Measurements from ENCODE around the gene ADCY7. TPM values are rescaled to one million over a fixed set of nuclear protein-coding genes. Genes with fewer than 3 reads are reported as not detected.
A peak's percentile ranks its signal among the peaks of the same experiment; 100 is the strongest.

ADCY7 gene
- total and polyA plus RNA-seq, 2 experiments from 2014 or later, result 3.9 to 4.4 TPM

- no peak for DNase-seq (ENCODE audit: low spot score)
- Histone ChIP-seq H3K4me2 (no peak overlapping the region), H3K36me3 (replicated peaks; ENCODE audit: insufficient read depth, low read depth) (no peaks in the 10 kb centered on the region), H3K9me3 (ENCODE audit: low read depth) (no peaks in the 10 kb centered on the region), H3K79me2 (no peaks in the 10 kb centered on the region), H3K27ac (no peak overlapping the region), H3K4me1 (ENCODE audit: insufficient read depth) (no peaks in the 10 kb centered on the region), H3K27me3 (no peaks in the 10 kb centered on the region), H2AFZ (no peak overlapping the region), H3K9me2 (replicated peaks; ENCODE audit: insufficient read depth) (no peaks in the 10 kb centered on the region), H3K4me3 (no peak overlapping the region), H4K20me1 (ENCODE audit: insufficient read depth, poor library complexity, severe bottlenecking) (no peaks in the 10 kb centered on the region)
- no peak for TF ChIP-seq EZH2 (IDR thresholded peaks at IDR 0.05; ENCODE audit: borderline replicate concordance)
- TF ChIP-seq EZH2phosphoT487 (IDR thresholded peaks at IDR 0.05; ENCODE audit: low read depth, severe bottlenecking, unreplicated experiment), result no peak
- no peak for TF ChIP-seq CTCF (IDR thresholded peaks at IDR 0.05; ENCODE audit: poor library complexity)
- 98% methylated on average over 4 of the region's 4 CpGs for WGBS (ENCODE audit: low lambda C conversion rate, missing lambda C conversion rate)
These were observed 44.8 kb downstream of the ADCY7 start for GRCh38 chr16:50311134-50311528.

GRCh38 chr16:50311891-50312501 is 45.6 kb downstream of the ADCY7 start:
- no peak for TF ChIP-seq EZH2phosphoT487 (IDR thresholded peaks at IDR 0.05; ENCODE audit: low read depth, severe bottlenecking, unreplicated experiment)
- no peak for TF ChIP-seq CTCF (IDR thresholded peaks at IDR 0.05; ENCODE audit: poor library complexity)
- TF ChIP-seq EZH2 (IDR thresholded peaks at IDR 0.05; ENCODE audit: borderline replicate concordance), result no peak
- no peaks in the 10 kb centered on the region for H3K9me2 ChIP-seq (replicated peaks; ENCODE audit: insufficient read depth)
- no peaks in the 10 kb centered on the region for H4K20me1 ChIP-seq (ENCODE audit: insufficient read depth, poor library complexity, severe bottlenecking)
- H3K4me3 ChIP-seq, result no peak overlapping the region
- no peaks in the 10 kb centered on the region for H3K9me3 ChIP-seq (ENCODE audit: low read depth)
- DNase-seq (ENCODE audit: low spot score), result no peak
- 87% methylated on average over 22 of the region's 22 CpGs for WGBS (ENCODE audit: low lambda C conversion rate, missing lambda C conversion rate)
- H3K27me3 ChIP-seq, result no peaks in the 10 kb centered on the region
- no peak overlapping the region for H3K27ac ChIP-seq
- no peaks in the 10 kb centered on the region for H3K79me2 ChIP-seq
- no peak overlapping the region for H2AFZ ChIP-seq
- H3K4me2 ChIP-seq, result no peak overlapping the region
- no peaks in the 10 kb centered on the region for H3K36me3 ChIP-seq (replicated peaks; ENCODE audit: insufficient read depth, low read depth)
- no peaks in the 10 kb centered on the region for H3K4me1 ChIP-seq (ENCODE audit: insufficient read depth)

- no peak overlapping the region for H2AFZ ChIP-seq
- H3K4me2 ChIP-seq, result no peak overlapping the region
- H3K9me2 ChIP-seq (replicated peaks; ENCODE audit: insufficient read depth), result no peaks in the 10 kb centered on the region
- no peaks in the 10 kb centered on the region for H3K79me2 ChIP-seq
- H3K9me3 ChIP-seq (ENCODE audit: low read depth), result no peaks in the 10 kb centered on the region
- TF ChIP-seq EZH2phosphoT487 (IDR thresholded peaks at IDR 0.05; ENCODE audit: low read depth, severe bottlenecking, unreplicated experiment), result no peak
- no peak for TF ChIP-seq CTCF (IDR thresholded peaks at IDR 0.05; ENCODE audit: poor library complexity)
- TF ChIP-seq EZH2 (IDR thresholded peaks at IDR 0.05; ENCODE audit: borderline replicate concordance), result no peak
- H3K4me3 ChIP-seq, result no peak overlapping the region
- H3K4me1 ChIP-seq (ENCODE audit: insufficient read depth), result no peaks in the 10 kb centered on the region
- DNase-seq (ENCODE audit: low spot score), result peak; percentile 37
- H3K27ac ChIP-seq, result peak overlapping the region; percentile 63
- WGBS (ENCODE audit: low lambda C conversion rate, missing lambda C conversion rate), result 82% methylated on average over 31 of the region's 31 CpGs
- H4K20me1 ChIP-seq (ENCODE audit: insufficient read depth, poor library complexity, severe bottlenecking), result no peaks in the 10 kb centered on the region
- H3K36me3 ChIP-seq (replicated peaks; ENCODE audit: insufficient read depth, low read depth), result no peaks in the 10 kb centered on the region
- H3K27me3 ChIP-seq, result no peaks in the 10 kb centered on the region
These were observed 47.5 kb downstream of the ADCY7 start for GRCh38 chr16:50313596-50314478.
